ENCODE results near the gene NEU3. TPM values are rescaled to one million over a fixed set of nuclear protein-coding genes. Genes with fewer than 3 reads are reported as not detected.

Gene NEU3
- polyA plus RNA-seq, 3 donors = 2.3 to 25.1 (median 3.9) TPM

DNA sequence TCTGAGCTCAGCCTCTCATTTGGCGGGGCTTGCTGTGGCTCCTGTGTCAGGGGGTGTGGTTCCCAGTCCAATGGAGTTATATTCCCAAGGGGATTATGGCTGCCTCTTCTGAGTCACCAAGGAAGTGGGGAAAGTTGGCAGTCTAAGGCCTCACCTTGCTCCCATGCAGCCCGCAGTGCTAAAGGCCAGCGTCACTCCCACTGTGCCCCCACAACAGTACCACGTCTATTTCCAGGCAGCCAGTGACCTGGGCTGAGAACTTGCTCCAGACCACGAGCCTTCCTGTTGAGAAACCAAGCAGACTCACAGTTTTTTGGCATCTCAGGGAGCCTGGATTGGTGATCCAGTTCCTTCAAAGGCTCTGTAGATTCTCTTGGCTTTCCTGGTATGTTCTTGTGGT is 62.3 kb downstream of the NEU3 start:
- no peak overlapping the region for H3K4me2 ChIP-seq (replicated peaks; ENCODE audit: extremely low read depth, low read length, poor library complexity, severe bottlenecking)
- H3K27ac Mint-ChIP-seq = no peak overlapping the region
- H2AFZ ChIP-seq (ENCODE audit: insufficient read depth, low read depth, low read length, poor library complexity, severe bottlenecking) = no peak overlapping the region
- intact Hi-C loops (cut with micrococcal nuclease) = no loop called here
- H3K9me3 Mint-ChIP-seq = peaks cover 3 to 22% (median 18%) of the 10 kb centered on the region in 7 donors
- no peaks in the 10 kb centered on the region for H3K27me3 ChIP-seq (ENCODE audit: control insufficient read depth in 2 of 2, insufficient read depth in 2 of 2, low read length in 2 of 2)
- 47% methylated on average over 4 of the region's 5 CpGs for WGBS (ENCODE audit: insufficient coverage)
- H3K4me1 Mint-ChIP-seq = no peaks in the 10 kb centered on the region
- H3K79me2 ChIP-seq (ENCODE audit: insufficient read depth, low read length) = no peaks in the 10 kb centered on the region
- no peaks in the 10 kb centered on the region for H3K36me3 ChIP-seq (replicated peaks in 1 of 2; ENCODE audit: control insufficient read depth in 1 of 2, insufficient read depth in 2 of 2, low read length in 2 of 2)
- H3K4me3 Mint-ChIP-seq = no peak overlapping the region
- no peak for DNase-seq
- H3K4me1 ChIP-seq (ENCODE audit: control insufficient read depth in 1 of 2, insufficient read depth in 2 of 2, low read length in 2 of 2) = no peaks in the 10 kb centered on the region
- no peak overlapping the region for H3K4me3 ChIP-seq (replicated peaks in 1 of 3; ENCODE audit: low read depth in 2 of 3, low read length in 3 of 3)
- H3K9ac ChIP-seq (ENCODE audit: insufficient read depth, low read length, poor library complexity, severe bottlenecking) = no peak overlapping the region
- no peak for TF ChIP-seq CTCF (IDR thresholded peaks at IDR 0.05)
- peaks cover 2 to 4% of the 10 kb centered on the region in 2 donors for H3K9me3 ChIP-seq (replicated peaks in 1 of 2; ENCODE audit: control insufficient read depth in 1 of 2, insufficient read depth in 1 of 2, low read length in 2 of 2)
- peaks cover 0 to 5% (median 3%) of the 10 kb centered on the region in 3 donors for H3K27me3 Mint-ChIP-seq (ENCODE audit: low read depth in 3 of 3)
- no peaks in the 10 kb centered on the region for H4K20me1 ChIP-seq (ENCODE audit: insufficient read depth, low read length)
- H3K36me3 Mint-ChIP-seq = no peaks in the 10 kb centered on the region
- H3K27ac ChIP-seq (ENCODE audit: low read depth in 1 of 2, low read length in 2 of 2) = no peak overlapping the region

DNA sequence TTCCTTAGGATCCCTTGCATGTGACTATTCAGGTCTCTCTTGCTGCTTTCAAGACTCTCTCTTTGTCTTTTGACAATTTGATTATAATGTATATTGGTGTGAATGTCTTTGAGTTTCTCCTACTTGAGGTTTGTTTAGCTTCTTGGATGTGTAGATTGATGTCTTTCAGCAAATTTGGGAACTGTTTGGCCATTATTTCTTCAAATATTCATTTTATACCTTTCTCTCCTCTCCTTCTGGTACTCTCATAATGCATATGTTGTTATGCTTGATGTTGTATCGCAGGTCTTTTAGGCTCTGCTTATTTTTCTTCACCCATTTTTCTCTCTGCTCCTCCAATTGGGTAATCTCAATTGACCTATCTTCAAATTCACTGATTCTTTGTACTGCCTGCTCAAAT is 63.7 kb downstream of the NEU3 start:
- no peak overlapping the region for H3K4me3 Mint-ChIP-seq
- Histone ChIP-seq H3K27me3 (ENCODE audit: control insufficient read depth in 2 of 2, insufficient read depth in 2 of 2, low read length in 2 of 2) (no peaks in the 10 kb centered on the region), H3K9ac (ENCODE audit: insufficient read depth, low read length, poor library complexity, severe bottlenecking) (no peak overlapping the region), H4K20me1 (ENCODE audit: insufficient read depth, low read length) (no peaks in the 10 kb centered on the region), H3K4me3 (replicated peaks in 1 of 3; ENCODE audit: low read depth in 2 of 3, low read length in 3 of 3) (no peak overlapping the region), H3K9me3 (replicated peaks in 1 of 2; ENCODE audit: control insufficient read depth in 1 of 2, insufficient read depth in 1 of 2, low read length in 2 of 2) (peaks cover 2 to 4% of the 10 kb centered on the region in 2 donors), H3K27ac (ENCODE audit: low read depth in 1 of 2, low read length in 2 of 2) (no peak overlapping the region), H3K36me3 (replicated peaks in 1 of 2; ENCODE audit: control insufficient read depth in 1 of 2, insufficient read depth in 2 of 2, low read length in 2 of 2) (no peaks in the 10 kb centered on the region), H3K4me1 (ENCODE audit: control insufficient read depth in 1 of 2, insufficient read depth in 2 of 2, low read length in 2 of 2) (no peaks in the 10 kb centered on the region), H3K79me2 (ENCODE audit: insufficient read depth, low read length) (no peaks in the 10 kb centered on the region), H2AFZ (ENCODE audit: insufficient read depth, low read depth, low read length, poor library complexity, severe bottlenecking) (no peak overlapping the region), H3K4me2 (replicated peaks; ENCODE audit: extremely low read depth, low read length, poor library complexity, severe bottlenecking) (no peak overlapping the region)
- DNase-seq = no peak
- no CpG with 5 or more reads among the region's 1 CpG for WGBS (ENCODE audit: insufficient coverage)
- no peaks in the 10 kb centered on the region for H3K4me1 Mint-ChIP-seq
- no peak for TF ChIP-seq CTCF (IDR thresholded peaks at IDR 0.05)
- peaks cover 3 to 22% (median 18%) of the 10 kb centered on the region in 7 donors for H3K9me3 Mint-ChIP-seq
- H3K36me3 Mint-ChIP-seq = no peaks in the 10 kb centered on the region
- peaks cover 0 to 5% (median under 1%) of the 10 kb centered on the region in 3 donors for H3K27me3 Mint-ChIP-seq (ENCODE audit: low read depth in 3 of 3)
- no peak overlapping the region for H3K27ac Mint-ChIP-seq
- intact Hi-C loops (cut with micrococcal nuclease) = no loop called here
